CD4-positive, alpha-beta T cell treated with Interferon alpha-2 for 1 hour (primary cell): ENCODE measurements around the gene UBC.
A peak's percentile ranks its signal among the peaks of the same experiment; 100 is the strongest.
"Not testable (repeated sequence)": the region's sequence is repeated elsewhere in the genome, so short reads cannot be mapped to it uniquely, and the experiment has no call there.

Source experiments
- DNase-seq, 2 donors: peaks; one replicate each; pipeline ENCODE4 v3.0.0-alpha.2; 2020 to 2022

The UBC gene

GRCh38 chr12:124883263-124884130 is 31.0 kb downstream of the UBC start:
- DNase-seq, result no peak

DNA sequence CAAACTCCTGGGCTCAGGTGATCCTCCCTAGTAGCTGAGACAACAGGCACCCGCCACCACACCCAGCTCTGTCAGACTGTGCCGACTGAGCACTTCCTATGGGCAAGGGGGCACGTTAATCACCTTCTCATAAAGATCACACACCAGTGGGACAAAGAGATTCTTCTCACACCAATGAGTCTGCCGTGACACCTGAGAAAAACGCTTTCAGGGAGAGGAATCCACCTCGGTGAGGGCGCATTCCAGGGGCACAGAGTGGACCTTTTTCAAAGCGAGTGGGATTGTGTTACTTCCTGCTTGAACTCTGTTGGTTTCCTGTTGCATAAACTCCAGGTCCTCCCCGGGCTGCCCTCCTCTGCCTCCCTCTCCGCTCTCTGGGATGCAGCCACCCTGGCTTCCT is 33.3 kb downstream of the UBC start:
- DNase-seq, result no peak

DNA sequence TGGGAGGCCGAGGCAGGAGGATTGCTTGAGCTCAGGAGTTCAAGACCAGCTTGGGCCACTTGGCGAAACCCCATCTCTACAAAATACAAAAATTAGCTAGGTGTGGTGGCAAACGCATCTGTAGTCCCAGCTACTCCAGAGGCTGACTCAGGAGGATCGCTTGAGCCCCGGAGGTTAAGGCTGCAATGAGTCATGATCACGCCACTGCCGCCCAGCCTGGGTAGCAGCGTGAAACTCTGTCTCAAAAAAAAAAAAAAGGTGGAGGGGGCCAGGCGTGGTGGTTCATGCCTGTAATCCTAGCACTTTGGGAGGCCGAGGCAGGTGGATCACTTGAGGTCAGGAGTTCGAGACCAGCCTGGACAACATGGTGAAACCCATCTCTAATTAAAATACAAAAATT is 34.1 kb downstream of the UBC start:
- not testable (repeated sequence) for DNase-seq

DNA sequence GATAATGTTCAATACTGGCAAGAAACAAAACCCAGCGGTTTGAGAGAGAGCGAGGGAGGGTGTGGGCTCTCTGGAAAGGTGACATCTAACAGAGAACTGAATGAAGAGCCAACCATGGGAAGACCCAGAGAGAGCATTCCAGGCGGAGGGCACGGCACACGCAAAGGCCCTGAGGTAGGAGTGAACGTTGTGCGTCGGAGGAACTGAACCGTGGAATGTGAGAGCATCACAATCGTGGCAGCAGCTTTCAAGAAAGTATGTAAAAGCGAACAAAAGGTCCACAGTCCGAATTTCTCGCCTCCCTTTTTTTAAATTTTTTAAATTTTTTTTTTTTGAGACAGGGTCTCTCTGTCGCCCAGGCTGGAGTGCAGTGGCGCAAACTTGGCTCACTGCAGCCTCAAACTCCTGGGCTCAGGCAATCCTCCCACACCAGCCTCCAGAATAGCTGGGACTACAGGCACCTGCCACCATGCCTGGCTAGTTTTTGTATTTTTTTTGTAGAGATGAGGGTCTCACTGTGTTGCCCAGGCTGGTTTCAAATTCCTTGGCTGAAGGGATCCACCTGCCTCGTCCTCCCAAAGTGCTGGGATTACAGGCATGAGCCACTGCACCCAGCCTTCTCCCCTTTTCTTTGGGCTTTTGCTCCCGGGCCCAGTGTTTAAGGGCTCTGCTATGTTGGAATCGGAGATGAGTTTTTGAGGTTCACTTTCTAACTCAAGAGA is 35.5 kb downstream of the UBC start:
- no peak for DNase-seq

DNA sequence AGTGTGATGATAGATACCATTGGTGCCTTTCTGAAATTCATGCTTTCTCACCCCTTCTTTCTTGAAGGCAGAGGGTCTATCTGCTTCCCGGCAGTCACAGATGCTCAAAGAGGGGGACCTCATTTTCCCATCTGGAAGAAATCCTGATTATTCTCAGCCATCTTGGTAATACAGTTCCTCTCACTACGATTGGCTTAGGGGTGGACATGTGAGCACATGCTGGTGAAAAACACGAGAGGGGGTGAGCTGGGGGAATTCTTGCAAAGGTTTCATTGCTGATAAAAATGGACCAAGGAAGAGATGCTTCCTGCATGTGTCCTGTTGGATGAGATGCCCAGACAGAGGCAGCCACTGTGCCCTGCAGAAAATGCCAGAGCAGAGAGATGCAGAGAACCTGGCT is 37.0 kb downstream of the UBC start:
- DNase-seq, result no peak

GRCh38 chr12:124876171-124876570 is 38.3 kb downstream of the UBC start:
- DNase-seq, result no peak

DNA sequence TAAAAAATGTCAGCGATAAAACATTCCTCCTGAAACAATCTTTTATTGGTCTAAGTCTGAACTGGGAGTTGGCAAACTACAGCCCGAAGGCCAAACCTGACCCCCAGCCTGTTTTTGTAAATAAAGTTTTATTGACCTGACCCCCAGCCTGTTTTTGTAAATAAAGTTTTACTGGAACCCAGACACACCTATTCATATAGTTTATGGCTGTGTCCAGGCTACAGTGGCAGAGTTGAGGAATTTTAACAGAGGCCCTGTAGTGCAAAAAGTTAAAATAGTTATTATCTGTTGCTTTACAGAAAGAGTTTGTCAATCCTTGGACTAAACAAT is 38.7 kb downstream of the UBC start:
- DNase-seq, result no peak

- DNase-seq, result no peak
Measured at GRCh38 chr12:124874988-124875802, 39.3 kb downstream of the UBC start.

- no peak for DNase-seq
Measured at GRCh38 chr12:124874188-124874587, 40.3 kb downstream of the UBC start.

- DNase-seq, result no peak
Measured at GRCh38 chr12:124872068-124872719, 42.3 kb downstream of the UBC start.

GRCh38 chr12:124871297-124871696 is 43.2 kb downstream of the UBC start:
- DNase-seq, result no peak

DNA sequence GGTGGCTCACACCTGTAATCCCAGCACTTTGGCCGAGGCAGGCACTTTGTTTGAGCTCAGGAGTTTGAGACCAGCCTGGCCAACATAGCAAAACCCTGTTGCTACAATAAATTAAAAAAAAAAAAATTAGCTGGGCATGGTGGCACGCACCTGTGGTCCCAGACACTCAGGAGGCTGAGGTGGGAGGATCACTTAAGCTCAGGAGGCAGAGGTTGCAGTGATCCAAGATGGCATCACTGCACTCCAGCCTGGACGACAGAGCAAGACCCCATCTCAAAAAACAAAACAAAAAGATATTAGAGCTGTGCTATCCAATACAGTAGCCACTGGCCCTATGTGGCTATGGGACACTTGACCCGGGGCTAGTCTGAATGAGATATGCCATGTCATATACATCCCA is 43.9 kb downstream of the UBC start:
- no peak for DNase-seq

DNA sequence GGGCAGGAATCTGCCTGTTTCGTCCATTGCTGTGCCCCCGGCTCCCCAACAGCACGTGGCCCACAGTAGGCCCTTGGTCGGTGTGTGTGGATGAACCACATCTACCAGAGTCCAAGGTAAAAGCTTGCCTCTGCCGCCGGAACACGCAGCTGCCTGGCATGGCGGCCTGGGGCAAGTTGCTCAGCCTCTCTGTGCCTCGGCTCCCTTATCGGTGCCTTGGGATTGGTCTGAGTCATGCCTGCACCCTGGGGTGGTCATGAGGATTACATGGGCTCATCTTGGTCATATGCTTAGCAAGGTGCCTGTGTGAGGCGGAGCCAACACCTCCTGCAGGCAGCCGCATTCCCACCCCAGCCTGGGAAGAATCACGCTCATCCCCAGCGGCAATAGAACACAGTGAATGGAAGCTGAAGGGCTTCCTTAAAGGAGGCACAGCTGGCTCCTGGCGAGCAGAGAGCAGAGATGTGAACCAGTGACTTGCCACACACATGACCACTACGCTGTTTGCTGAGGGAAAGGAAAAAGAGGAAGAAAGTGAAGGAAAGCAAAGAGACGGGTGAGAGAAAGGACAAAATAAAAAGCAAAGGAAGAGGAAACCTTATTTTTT is 45.3 kb downstream of the UBC start:
- DNase-seq, result peak in 1 of 2 donors; percentile 18

- DNase-seq, result no peak
Measured at GRCh38 chr12:124868252-124869058, 46.0 kb downstream of the UBC start.

DNA sequence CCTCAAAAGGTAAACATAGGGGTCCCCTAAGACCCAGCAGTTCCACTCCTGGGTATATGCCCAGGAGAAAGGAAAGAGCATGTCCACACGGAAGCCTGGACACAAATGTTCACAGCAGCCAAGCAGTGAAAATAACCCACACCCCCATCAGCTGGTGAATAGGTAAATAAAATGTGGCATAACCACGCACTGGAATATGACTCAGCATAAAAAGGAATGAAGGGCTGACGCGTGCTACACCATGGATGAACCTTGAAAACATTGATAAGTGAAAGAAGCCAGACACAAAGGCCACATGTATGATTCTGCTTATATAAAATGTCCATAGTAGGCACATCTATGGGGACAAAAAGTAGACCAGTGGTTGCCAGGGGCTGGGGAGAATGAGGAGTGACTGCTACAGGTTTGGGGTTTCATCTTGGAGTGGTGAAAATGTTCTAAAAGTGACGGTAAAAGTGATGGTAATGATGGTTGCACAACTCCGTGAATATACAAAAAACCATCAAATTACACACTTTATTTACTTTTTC is 47.0 kb downstream of the UBC start:
- DNase-seq, result no peak

- no peak for DNase-seq
Measured at GRCh38 chr12:124866883-124867400, 47.5 kb downstream of the UBC start.

DNA sequence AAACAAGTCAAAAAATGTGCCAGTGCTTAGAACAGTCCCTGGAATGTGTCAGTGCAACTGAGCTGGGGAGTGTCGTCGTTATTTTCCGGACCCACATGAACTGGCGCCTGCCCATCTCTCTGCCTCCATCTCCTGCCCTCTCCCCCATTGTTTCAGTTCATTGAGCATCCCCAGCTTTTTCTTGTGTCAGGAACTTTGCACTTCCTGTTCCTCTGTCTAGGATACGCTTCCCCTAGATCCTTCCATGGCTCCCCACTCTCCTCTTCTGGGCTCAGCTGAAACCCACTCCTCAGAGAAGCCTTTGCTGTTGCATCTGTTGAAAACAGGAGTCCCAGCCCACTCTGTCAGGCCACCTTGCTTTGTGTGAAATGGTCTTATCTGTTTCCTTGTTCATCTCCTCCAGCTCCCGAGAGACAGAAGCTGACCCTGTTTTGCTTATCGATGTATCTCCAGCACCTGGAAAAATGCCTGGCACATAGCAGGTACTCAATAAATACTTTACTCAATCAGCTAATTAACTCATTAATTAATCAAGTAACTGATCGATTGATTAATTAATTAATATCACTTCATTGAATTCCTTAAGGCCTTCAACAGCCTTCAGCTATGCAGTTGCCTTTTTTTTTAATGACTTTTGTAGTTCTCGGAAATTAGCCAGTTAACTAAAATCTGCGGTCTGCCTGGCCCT is 48.1 kb downstream of the UBC start:
- DNase-seq, result no peak

DNA sequence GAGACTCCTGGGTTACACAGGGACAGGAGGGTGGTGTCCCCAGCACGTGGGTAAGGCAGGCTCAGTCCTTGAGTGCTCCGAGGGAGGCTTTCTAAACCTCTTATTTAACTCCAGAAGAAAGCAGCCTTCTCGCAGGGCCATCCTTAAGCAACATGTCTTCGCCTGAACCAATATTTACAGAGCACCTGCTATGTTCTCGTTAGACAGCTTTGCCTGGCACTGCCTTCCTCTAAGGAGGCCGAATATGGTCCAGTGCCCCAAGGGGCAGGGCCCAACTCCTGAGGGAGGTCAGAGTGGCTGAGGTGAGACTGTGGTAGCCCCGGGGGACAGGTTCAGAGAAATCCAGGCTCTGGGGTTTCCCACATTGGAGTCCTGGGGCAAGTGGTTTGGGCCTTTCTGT is 48.7 kb downstream of the UBC start:
- no peak for DNase-seq

- DNase-seq, result no peak
Measured at GRCh38 chr12:124864326-124864752, 50.1 kb downstream of the UBC start.
